ENCODE results near the gene CADM1.

- TF ChIP-seq CTCF (IDR thresholded peaks at IDR 0.05), result no peak
- no peak for TF ChIP-seq POLR2A (IDR thresholded peaks at IDR 0.05)
These were observed 339.4 kb downstream of the CADM1 start for GRCh38 chr11:115164774-115165173.
